Trophoblast cell (in vitro differentiated cells and primary cell): ENCODE data around the gene MIGA1.
"Not testable (repeated sequence)": the region's sequence is repeated elsewhere in the genome, so short reads cannot be mapped to it uniquely, and the experiment has no call there.

Source experiments
- DNase-seq, 2 donors: peaks; one replicate each; pipeline ENCODE4 v3.0.0-alpha.2; 2016
- H2AFZ ChIP-seq: 2 replicates; pipeline ENCODE4 v1.6.1; 2013; ENCODE audit warnings: low read length, moderate library complexity, mild to moderate bottlenecking; ENCODE audit not compliant: insufficient read depth, poor library complexity
- H2AK5ac ChIP-seq: 2 replicates; pipeline ENCODE4 v1.6.1; 2013; ENCODE audit warnings: mild to moderate bottlenecking, low read length
- H2BK120ac ChIP-seq: 2 replicates; pipeline ENCODE4 v1.6.1; 2013; ENCODE audit warnings: low read length, mild to moderate bottlenecking, moderate library complexity; ENCODE audit not compliant: insufficient read depth, poor library complexity
- H2BK12ac ChIP-seq: 2 replicates; pipeline ENCODE4 v1.6.1; 2013; ENCODE audit warnings: mild to moderate bottlenecking, low read length, moderate library complexity
- H2BK5ac ChIP-seq: 2 replicates; pipeline ENCODE4 v1.6.1; 2013; ENCODE audit warnings: low read length, low read depth, moderate library complexity, mild to moderate bottlenecking; ENCODE audit not compliant: poor library complexity
- H3K14ac ChIP-seq: 2 replicates; pipeline ENCODE4 v1.6.1; 2013; ENCODE audit warnings: mild to moderate bottlenecking, low read length
- H3K18ac ChIP-seq: 2 replicates; pipeline ENCODE4 v1.6.1; 2013; ENCODE audit warnings: mild to moderate bottlenecking, low read length
- H3K23ac ChIP-seq: 2 replicates; pipeline ENCODE4 v1.6.1; 2013; ENCODE audit warnings: low read length
- H3K27ac ChIP-seq: 2 replicates; pipeline ENCODE4 v1.5.1; 2013; ENCODE audit warnings: low read depth, mild to moderate bottlenecking, inconsistent platforms, low read length, moderate library complexity
- H3K27me3 ChIP-seq: 2 replicates; pipeline ENCODE4 v1.6.1; 2013; ENCODE audit warnings: inconsistent platforms, mild to moderate bottlenecking, low read length, moderate library complexity; ENCODE audit not compliant: insufficient read depth
- H3K36me3 ChIP-seq, 2 experiments: 1 replicate in 1 of 2; 2 replicates in 1 of 2; pipeline ENCODE4 v1.6.1; 2013; ENCODE audit warnings: low read length in 2 of 2, mild to moderate bottlenecking in 2 of 2, moderate library complexity in 1 of 2; ENCODE audit not compliant: insufficient read depth in 2 of 2, control insufficient read depth in 1 of 2
- H3K4ac ChIP-seq: 2 replicates; pipeline ENCODE4 v1.6.1; 2013; ENCODE audit warnings: low read depth, mild to moderate bottlenecking, low read length, moderate library complexity
- H3K4me1 ChIP-seq, 2 experiments: 1 replicate in 1 of 2; 2 replicates in 1 of 2; pipeline ENCODE4 v1.6.1; 2013; ENCODE audit warnings: low read length in 2 of 2, mild to moderate bottlenecking in 2 of 2, moderate library complexity in 1 of 2; ENCODE audit not compliant: insufficient read depth in 2 of 2, control insufficient read depth in 1 of 2
- H3K4me2 ChIP-seq: 2 replicates; pipeline ENCODE4 v1.6.1; 2013; ENCODE audit warnings: inconsistent platforms, mild to moderate bottlenecking, low read length, moderate library complexity
- H3K4me3 ChIP-seq: 2 replicates; pipeline ENCODE4 v1.5.1; 2013; ENCODE audit warnings: mild to moderate bottlenecking, low read depth, low read length, inconsistent platforms
- H3K79me1 ChIP-seq: one replicate; pipeline ENCODE4 v1.6.1; 2013; ENCODE audit warnings: low read length
- H3K79me2 ChIP-seq: 2 replicates; pipeline ENCODE4 v1.6.1; 2013; ENCODE audit warnings: low read length, mild to moderate bottlenecking; ENCODE audit not compliant: control insufficient read depth, insufficient read depth, poor library complexity
- H3K9ac ChIP-seq: 2 replicates; pipeline ENCODE4 v1.6.1; 2013; ENCODE audit warnings: mild to moderate bottlenecking, low read length
- H3K9me3 ChIP-seq: 2 replicates; pipeline ENCODE4 v1.6.1; 2013; ENCODE audit warnings: low read depth, mild to moderate bottlenecking, control low read depth, inconsistent platforms, low read length; ENCODE audit not compliant: insufficient read depth
- H4K12ac ChIP-seq: 2 replicates; pipeline ENCODE4 v1.6.1; 2013; ENCODE audit warnings: low read depth, mild to moderate bottlenecking, low read length, moderate library complexity
- H4K8ac ChIP-seq: 2 replicates; pipeline ENCODE4 v1.6.1; 2013; ENCODE audit warnings: low read depth, mild to moderate bottlenecking, low read length, moderate library complexity
- H4K91ac ChIP-seq: one replicate; pipeline ENCODE4 v1.6.1; 2013; ENCODE audit warnings: low read depth, mild to moderate bottlenecking, low read length, moderate library complexity
- WGBS: extraction: QIAGEN DNeasy Blood & Tissue Kit; methylation state at CpG from one replicate; pipeline ENCODE4 v1.1.7; 2013; ENCODE audit warnings: missing lambda C conversion rate; ENCODE audit not compliant: insufficient read length, insufficient coverage; ENCODE audit errors: extremely low coverage; 5-methylcytosine and 5-hydroxymethylcytosine counted together

MIGA1 gene

DNA sequence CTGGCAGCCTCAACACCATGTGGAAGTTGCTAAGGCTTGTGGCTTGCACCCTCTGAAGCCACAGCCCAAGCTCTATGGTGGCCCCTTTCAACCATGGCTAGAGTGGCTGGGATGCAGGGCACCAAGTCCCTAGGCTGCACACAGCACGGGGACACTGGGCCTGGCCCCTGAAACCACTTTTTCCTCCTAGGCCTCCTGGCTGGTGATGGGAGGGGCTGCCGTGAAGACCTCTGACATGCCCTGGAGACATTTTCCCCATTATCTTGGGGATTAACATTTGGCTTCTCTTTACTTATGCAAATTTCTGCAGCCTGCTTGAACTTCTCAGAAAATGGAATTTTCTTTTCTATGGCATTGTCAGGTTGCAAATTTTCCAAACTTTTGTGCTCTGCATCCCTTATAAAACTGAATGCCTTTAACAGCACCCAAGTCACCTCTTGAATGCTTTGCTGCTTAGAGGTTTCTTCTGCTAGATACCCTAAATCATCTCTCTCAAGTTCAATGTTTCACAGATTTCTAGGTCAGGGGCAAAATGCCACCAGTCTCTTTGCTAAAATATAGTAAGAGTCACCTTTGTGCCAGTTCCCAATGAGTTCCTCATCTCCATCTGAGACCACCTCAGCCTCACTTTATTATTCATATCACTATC lies 6.8 kb downstream of the MIGA1 start:
- not testable (repeated sequence) for H3K9me3 ChIP-seq, H3K4me1 ChIP-seq, H3K4me3 ChIP-seq, H3K79me2 ChIP-seq, H3K18ac ChIP-seq, H2BK5ac ChIP-seq, H3K23ac ChIP-seq, H3K36me3 ChIP-seq, H4K12ac ChIP-seq, H3K14ac ChIP-seq, H2AK5ac ChIP-seq, H3K27ac ChIP-seq, H3K27me3 ChIP-seq, H4K91ac ChIP-seq, DNase-seq, H3K79me1 ChIP-seq, H3K4ac ChIP-seq, H2BK120ac ChIP-seq, H3K9ac ChIP-seq, H2AFZ ChIP-seq, H3K4me2 ChIP-seq, H4K8ac ChIP-seq, H2BK12ac ChIP-seq
- no CpG with 5 or more reads among the region's 2 CpGs for WGBS

DNA sequence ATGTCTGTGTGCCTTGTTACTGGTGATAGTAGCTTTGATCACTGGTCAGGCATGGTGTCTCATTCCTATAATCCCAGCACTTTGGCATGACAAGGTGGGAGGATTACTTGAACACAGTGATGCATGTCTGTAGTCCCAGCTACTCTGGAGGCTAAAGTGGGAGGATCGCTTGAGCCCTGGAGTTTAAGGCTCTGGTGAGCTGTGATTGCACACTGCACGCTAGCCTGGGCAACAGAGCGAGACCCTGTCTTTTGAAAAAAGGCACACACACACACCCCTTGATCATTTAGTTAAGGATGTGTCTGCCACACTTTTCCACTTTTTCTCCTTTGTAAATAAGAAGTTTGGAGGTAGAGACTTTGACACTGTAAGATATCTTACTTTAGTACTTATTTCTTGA lies 15.1 kb downstream of the MIGA1 start:
- no peak overlapping the region for H3K18ac ChIP-seq
- WGBS, result no CpG with 5 or more reads among the region's 3 CpGs
- no peaks in the 10 kb centered on the region for H3K9me3 ChIP-seq
- no peak overlapping the region for H3K4me2 ChIP-seq
- no peak overlapping the region for H4K91ac ChIP-seq
- H3K14ac ChIP-seq, result no peak overlapping the region
- H2BK120ac ChIP-seq, result no peak overlapping the region
- H4K12ac ChIP-seq, result no peak overlapping the region
- no peak overlapping the region for H3K4me3 ChIP-seq
- H3K4me1 ChIP-seq, result no peaks in the 10 kb centered on the region
- no peak overlapping the region for H3K23ac ChIP-seq
- no peak overlapping the region for H2BK12ac ChIP-seq
- no peak overlapping the region for H2AK5ac ChIP-seq
- H4K8ac ChIP-seq, result no peak overlapping the region
- peaks cover 0 to 2% of the 10 kb centered on the region in 2 experiments for H3K36me3 ChIP-seq
- no peak for DNase-seq
- H3K4ac ChIP-seq, result no peak overlapping the region
- no peaks in the 10 kb centered on the region for H3K27me3 ChIP-seq
- H3K9ac ChIP-seq, result no peak overlapping the region
- H3K79me2 ChIP-seq, result no peaks in the 10 kb centered on the region
- H3K79me1 ChIP-seq, result no peaks in the 10 kb centered on the region
- H2BK5ac ChIP-seq, result no peak overlapping the region
- H2AFZ ChIP-seq, result no peak overlapping the region
- H3K27ac ChIP-seq, result no peak overlapping the region

DNA sequence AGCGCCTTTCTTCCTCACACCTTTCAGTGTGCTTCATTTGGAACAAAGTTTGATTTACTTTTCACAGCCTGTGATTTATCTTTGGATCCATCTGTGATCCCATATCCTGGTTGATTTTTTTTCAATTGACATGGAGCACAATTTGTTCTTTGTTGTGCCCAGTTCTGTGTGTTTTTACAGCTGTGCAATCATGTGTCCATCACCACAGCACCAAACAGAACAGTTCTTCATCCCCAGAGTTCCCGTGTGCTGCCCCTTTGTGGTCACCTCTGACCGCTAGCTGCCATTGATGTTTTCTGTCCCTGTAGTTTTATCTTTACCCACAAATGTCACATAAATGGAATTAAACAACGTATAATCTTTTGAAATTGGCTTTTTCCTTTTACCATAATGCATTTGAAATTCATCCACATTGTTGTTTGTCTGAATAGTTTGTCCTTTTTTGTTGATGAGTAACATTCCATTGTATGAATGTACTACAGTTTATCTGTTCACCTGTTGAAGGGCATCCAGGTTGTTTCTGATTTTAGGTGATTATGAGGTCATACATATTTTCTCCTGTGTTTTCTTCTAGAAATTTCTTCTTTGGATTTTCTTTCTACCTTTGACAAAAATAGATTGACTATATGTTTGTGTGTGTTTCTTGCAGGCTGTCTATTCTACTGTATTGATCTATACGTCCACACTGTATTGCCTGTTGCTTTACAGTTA lies 17.4 kb downstream of the MIGA1 start:
- Histone ChIP-seq H3K9ac (no peak overlapping the region), H3K27me3 (no peaks in the 10 kb centered on the region), H4K12ac (no peak overlapping the region), H2AK5ac (no peak overlapping the region), H4K8ac (no peak overlapping the region), H3K4ac (no peak overlapping the region), H3K27ac (no peak overlapping the region), H3K79me1 (no peaks in the 10 kb centered on the region), H3K4me2 (no peak overlapping the region), H3K18ac (no peak overlapping the region), H3K79me2 (no peaks in the 10 kb centered on the region), H2BK120ac (no peak overlapping the region), H3K4me3 (no peak overlapping the region), H2BK5ac (no peak overlapping the region), H3K23ac (no peak overlapping the region), H4K91ac (no peak overlapping the region), H3K36me3 (peaks cover 0 to 2% of the 10 kb centered on the region in 2 experiments), H3K9me3 (no peaks in the 10 kb centered on the region), H3K4me1 (no peaks in the 10 kb centered on the region), H2AFZ (no peak overlapping the region), H2BK12ac (no peak overlapping the region), H3K14ac (no peak overlapping the region)
- peak in 1 of 2 donors; percentile 34 for DNase-seq
- WGBS, result no CpG with 5 or more reads among the region's 5 CpGs

DNA sequence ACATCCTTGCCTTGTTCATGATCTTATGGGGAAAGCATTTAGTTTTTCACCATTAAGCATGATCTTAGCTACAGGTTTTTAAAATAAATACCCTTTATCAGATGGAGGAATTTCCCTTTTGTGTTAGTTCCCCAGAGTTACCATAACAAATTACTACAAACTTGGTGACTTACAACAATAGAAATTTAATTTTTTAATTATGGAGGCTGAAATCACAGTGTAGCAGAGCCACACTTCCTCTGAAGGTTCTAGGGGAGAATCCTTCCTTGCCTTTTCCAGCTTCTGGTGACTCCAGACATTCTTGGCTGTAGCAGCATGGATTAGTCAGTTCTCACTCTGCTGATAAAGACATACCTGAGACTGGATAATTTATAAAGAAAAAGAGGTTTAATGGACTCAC lies 18.5 kb downstream of the MIGA1 start:
- no peak overlapping the region for H3K4me2 ChIP-seq
- no peaks in the 10 kb centered on the region for H3K27me3 ChIP-seq
- no peak overlapping the region for H3K27ac ChIP-seq
- no peaks in the 10 kb centered on the region for H3K79me1 ChIP-seq
- no peak overlapping the region for H4K12ac ChIP-seq
- no peak overlapping the region for H3K14ac ChIP-seq
- no peaks in the 10 kb centered on the region for H3K9me3 ChIP-seq
- no peak overlapping the region for H3K9ac ChIP-seq
- no peak overlapping the region for H3K18ac ChIP-seq
- H3K4ac ChIP-seq, result no peak overlapping the region
- H3K4me1 ChIP-seq, result no peaks in the 10 kb centered on the region
- no peaks in the 10 kb centered on the region for H3K79me2 ChIP-seq
- no peak for DNase-seq
- H3K4me3 ChIP-seq, result no peak overlapping the region
- H2AFZ ChIP-seq, result no peak overlapping the region
- H4K91ac ChIP-seq, result no peak overlapping the region
- H3K23ac ChIP-seq, result no peak overlapping the region
- H3K36me3 ChIP-seq, result peaks cover 0 to 2% of the 10 kb centered on the region in 2 experiments
- no peak overlapping the region for H2BK5ac ChIP-seq
- H2BK120ac ChIP-seq, result no peak overlapping the region
- no peak overlapping the region for H2BK12ac ChIP-seq
- H4K8ac ChIP-seq, result no peak overlapping the region
- no peak overlapping the region for H2AK5ac ChIP-seq
